Ovary (tissue), 9 donors: ENCODE measurements around the gene GPR158. TPM values are rescaled to one million over a fixed set of nuclear protein-coding genes. Genes with fewer than 3 reads are reported as not detected.

Experiments used
- DNase-seq, 5 donors: peaks; one replicate each; pipeline ENCODE4 v3.0.0-alpha.2; 2019 to 2020
- H3K27ac ChIP-seq, 2 donors: fragments of 200-600 bp; one replicate each; pipeline versions ENCODE4 v1.5.1 to v1.8.0; 2019 to 2022
- H3K27me3 ChIP-seq: fragments of 200-600 bp; one replicate; pipeline ENCODE4 v1.8.0; 2022
- H3K36me3 ChIP-seq: fragments of 200-600 bp; sonication (generic); one replicate; pipeline ENCODE4 v1.5.1; 2019
- H3K4me1 ChIP-seq: one replicate; pipeline ENCODE4 v1.8.1; 2013; ENCODE audit warnings: mild to moderate bottlenecking, moderate library complexity; ENCODE audit not compliant: insufficient read depth
- H3K4me3 ChIP-seq: fragments of 200-600 bp; sonication (generic); one replicate; pipeline ENCODE4 v1.5.1; 2017
- H3K9me3 ChIP-seq, 2 donors: fragments of 200-600 bp in 1 of 2; sonication (generic) in 1 of 2; one replicate each; pipeline versions ENCODE4 v1.5.1 to v1.8.1; 2013 to 2019; ENCODE audit warnings: mild to moderate bottlenecking in 1 of 2, moderate library complexity in 1 of 2
- CTCF ChIP-seq, 3 donors: fragments of 450-650 bp in 2 of 3; fragments of 200-600 bp in 1 of 3; IDR thresholded peaks; one replicate each; pipeline versions ENCODE4 v1.5.1 to v1.8.0; 2016 to 2022; ENCODE audit warnings: antibody characterized with exemption in 3 of 3, mild to moderate bottlenecking in 1 of 3
- EP300 ChIP-seq: sonication (generic); formaldehyde crosslinking; IDR thresholded peaks from one replicate; pipeline ENCODE4 v1.6.1; 2017; ENCODE audit warnings: antibody characterized with exemption
- POLR2A ChIP-seq: fragments of 450-650 bp; IDR thresholded peaks from one replicate; pipeline ENCODE4 v1.6.1; 2017; ENCODE audit warnings: antibody characterized with exemption, mild to moderate bottlenecking, moderate library complexity
- WGBS, 3 donors: extraction: QIAGEN DNeasy Blood & Tissue Kit in 1 of 3; methylation state at CpG; one replicate each; pipeline versions ENCODE4 v1.1.5 to v1.1.7; 2013 to 2017; 5-methylcytosine and 5-hydroxymethylcytosine counted together
- intact Hi-C, 4 donors: fragments of 100-400 bp; cut with DNase I; formaldehyde crosslinking; loops; one replicate each; pipeline versions ENCODE4 v1.11.0 to v1.15.1; 2022 to 2023
- polyA plus RNA-seq, 2 donors: library from polyadenylated mRNA; stranded (reverse); fragments of 200-250 nt in 1 of 2; fragments of 350-450 nt in 1 of 2; fragmentation: Illumina TruSeq in 1 of 2; extraction: RNeasy Lipid Tissue Mini Kit (QIAGEN cat#74804) in 1 of 2; gene quantifications; one replicate each; pipeline ENCODE4 v1.2.3, GENCODE V29; 2013 to 2014
- total RNA-seq, 7 donors: library from RNA; depleted of rRNA in 2 of 7; stranded (reverse); fragments of >200 nt in 2 of 7; fragmentation: NEBNext Ultra II Directional in 3 of 7; extraction: Animal tissue kit (Norgen Biotek cat#: 25700) in 3 of 7; gene quantifications; one replicate each; pipeline versions ENCODE4 v1.1.0 to v1.2.4, GENCODE V29; 2016 to 2023
- donor health status: DM: no; HTN: no; CAD: no; lungs with moderate emphysema.
- donor health status: DM: no; HTN: no; CAD: no.
- donor health status: Bipolar disorder and iron deficiency.
- donor health status: DM: yes; HTN: yes; CAD: no.
- donor health status: DM: no; HTN: no; CAD: no.
- donor health status: DM: yes; HTN: yes; CAD: no.

GPR158 gene
- total and polyA plus RNA-seq, 9 donors, result 0.10 to 0.47 (median 0.17) TPM; not detected in 1

GRCh38 chr10:25169740-25170139, 5.1 kb upstream of the GPR158 start:
- no peaks in the 10 kb centered on the region for H3K9me3 ChIP-seq
- WGBS, 3 donors, result 68 to 76% (median 68%) methylated on average over 4 of the region's 4 CpGs
- intact Hi-C loops, result no loop called here
- no peak for TF ChIP-seq POLR2A
- no peak for TF ChIP-seq EP300
- TF ChIP-seq CTCF (IDR thresholded peaks at IDR 0.05), result no peak
- H3K4me1 ChIP-seq, result peaks cover 2% of the 10 kb centered on the region
- no peak for DNase-seq
- H3K36me3 ChIP-seq, result no peaks in the 10 kb centered on the region
- H3K4me3 ChIP-seq, result no peak overlapping the region
- H3K27ac ChIP-seq, result no peak overlapping the region
- no peaks in the 10 kb centered on the region for H3K27me3 ChIP-seq

- H3K27me3 ChIP-seq, result no peaks in the 10 kb centered on the region
- intact Hi-C loops, result no loop called here
- no peaks in the 10 kb centered on the region for H3K9me3 ChIP-seq
- 55 to 82% (median 69%) methylated on average over 1 of the region's 1 CpG for WGBS, 3 donors
- H3K36me3 ChIP-seq, result no peaks in the 10 kb centered on the region
- peaks cover 5% of the 10 kb centered on the region for H3K4me1 ChIP-seq
- H3K4me3 ChIP-seq, result no peak overlapping the region
- DNase-seq, result no peak
- TF ChIP-seq EP300 (no peak), POLR2A (no peak), CTCF (IDR thresholded peaks at IDR 0.05) (no peak)
- H3K27ac ChIP-seq, result no peak overlapping the region
Measured at GRCh38 chr10:25170627-25171026, 4.2 kb upstream of the GPR158 start.

- TF ChIP-seq CTCF (IDR thresholded peaks at IDR 0.05) (no peak), EP300 (no peak), POLR2A (no peak)
- H3K27me3 ChIP-seq, result no peaks in the 10 kb centered on the region
- WGBS, 3 donors, result 1% methylated on average over 62 to 66 of the region's 66 CpGs
Measured at GRCh38 chr10:25175527-25176420, 973 bp downstream of the GPR158 start.

GRCh38 chr10:25176421-25176968, 1.7 kb downstream of the GPR158 start:
- H3K4me3 ChIP-seq, result no peak overlapping the region
- no peak overlapping the region for H3K27ac ChIP-seq
- intact Hi-C loops, result no loop called here
- DNase-seq, result no peak
- no peak for TF ChIP-seq POLR2A
- no peak for TF ChIP-seq EP300
- TF ChIP-seq CTCF (IDR thresholded peaks at IDR 0.05), result no peak
- H3K4me1 ChIP-seq, result peaks cover 6% of the 10 kb centered on the region
- no peaks in the 10 kb centered on the region for H3K9me3 ChIP-seq
- no peaks in the 10 kb centered on the region for H3K36me3 ChIP-seq
- 1 to 2% (median 2%) methylated on average over 34 to 36 of the region's 36 CpGs for WGBS, 3 donors
- H3K27me3 ChIP-seq, result no peaks in the 10 kb centered on the region

More at GRCh38 chr10:25175527-25176420, 973 bp downstream of the GPR158 start:
- Histone ChIP-seq H3K4me1 (peaks cover 6% of the 10 kb centered on the region), H3K4me3 (no peak overlapping the region), H3K27ac (no peak overlapping the region), H3K36me3 (no peaks in the 10 kb centered on the region), H3K9me3 (no peaks in the 10 kb centered on the region)
- intact Hi-C loops, result no loop called here
- DNase-seq, result no peak
